HepG2 (cell line): Measurements from ENCODE around the gene SIVA1. TPM values are rescaled to one million over a fixed set of nuclear protein-coding genes. Genes with fewer than 3 reads are reported as not detected.
A peak's percentile ranks its signal among the peaks of the same experiment; 100 is the strongest.

Experiments
- ATAC-seq: fragments of 200-7000 bp; cut with Tn5 transposase; 3 replicates; pipeline ENCODE4 v1.9.1; 2020; ENCODE audit warnings: mild to moderate bottlenecking, moderate library complexity
- BruUV-seq: library from RNA; stranded (reverse); fragments of 400-500 nt; replicated peaks from 2 replicates; lab custom pipeline; 2021; lab: Mats Ljungman, UMichigan
- CTCF ChIA-PET: fragments of 300-600 bp; formaldehyde crosslinking; extraction: SDS; loops from one replicate; lab custom pipeline; 2021; ENCODE audit warnings: low total read pairs, inconsistent platforms, low intra/inter-chr PET ratio; lab: Yijun Ruan, JAX
- POLR2A ChIA-PET: fragments of 350-600 bp; sonication (Branson Sonifier 250); formaldehyde crosslinking; loops from one replicate; lab custom pipeline; 2020; ENCODE audit warnings: antibody characterized with exemption, inconsistent platforms; lab: Yijun Ruan, JAX
- DNase-seq: peaks from one replicate; pipeline ENCODE4 v3.0.0-alpha.2; 2015; ENCODE audit warnings: low spot score
- FAIRE-seq: peaks from 3 replicates; lab custom pipeline; 2011; peaks lifted over from hg19 to GRCh38; lab: Jason Lieb, UNC
- H2AFZ ChIP-seq: one replicate; pipeline ENCODE4 v1.6.1; 2011; ENCODE audit warnings: low read length, inconsistent platforms
- H3K27ac ChIP-seq: fragments of 300-600 bp; 3 replicates; pipeline ENCODE4 v1.8.0; 2011; ENCODE audit warnings: mixed run types, mild to moderate bottlenecking, mixed read lengths, low read length, inconsistent platforms; ENCODE audit not compliant: insufficient read depth; ENCODE audit errors: extremely low read length
- H3K27me3 ChIP-seq, 2 experiments: fragments of 200-600 bp in 1 of 2; 2 replicates in 1 of 2; 3 replicates in 1 of 2; pipeline versions ENCODE4 v1.6.0 to v1.8.0; 2011; ENCODE audit warnings: low read length in 2 of 2, mild to moderate bottlenecking in 2 of 2, moderate library complexity in 2 of 2, inconsistent platforms in 1 of 2; ENCODE audit not compliant: insufficient read depth in 2 of 2, control insufficient read depth in 1 of 2
- H3K36me3 ChIP-seq, 2 experiments: fragments of 200-600 bp in 1 of 2; replicated peaks in 1 of 2; 2 replicates in 1 of 2; 3 replicates in 1 of 2; pipeline versions ENCODE4 v1.5.1 to v1.8.0; 2011; ENCODE audit warnings: low read length in 2 of 2, inconsistent platforms in 1 of 2; ENCODE audit not compliant: insufficient read depth in 2 of 2, control insufficient read depth in 1 of 2
- H3K4me1 ChIP-seq: 2 replicates; pipeline ENCODE4 v1.5.1; 2012; ENCODE audit warnings: low read length, inconsistent platforms; ENCODE audit not compliant: insufficient read depth
- H3K4me2 ChIP-seq: 2 replicates; pipeline ENCODE4 v1.6.0; 2011; ENCODE audit warnings: low read depth, low read length, inconsistent platforms
- H3K4me3 ChIP-seq, 3 experiments: fragments of 200-600 bp in 1 of 3; sonication (generic), shearing (Covaris generic) in 1 of 3; replicated peaks in 1 of 3; 2 replicates each; pipeline ENCODE4 v1.5.1; 2011 to 2016; ENCODE audit warnings: low read length in 3 of 3, inconsistent platforms in 2 of 3, low read depth in 2 of 3, mild to moderate bottlenecking in 2 of 3, control low read depth in 1 of 3, mixed read lengths in 1 of 3; ENCODE audit not compliant: insufficient read depth in 1 of 3
- H3K79me2 ChIP-seq: one replicate; pipeline ENCODE4 v1.6.1; 2011; ENCODE audit warnings: low read length, inconsistent platforms; ENCODE audit not compliant: insufficient read depth
- H3K9ac ChIP-seq: 2 replicates; pipeline ENCODE4 v1.6.0; 2011; ENCODE audit warnings: mild to moderate bottlenecking, low read depth, low read length, inconsistent platforms; ENCODE audit not compliant: insufficient read depth
- H3K9me3 ChIP-seq: 2 replicates; pipeline ENCODE4 v1.5.1; 2012; ENCODE audit warnings: mild to moderate bottlenecking, low read length
- H4K20me1 ChIP-seq: 2 replicates; pipeline ENCODE4 v1.6.0; 2011; ENCODE audit warnings: inconsistent platforms, mild to moderate bottlenecking, low read length, moderate library complexity; ENCODE audit not compliant: insufficient read depth
- AGO2 ChIP-seq: fragments of 200-400 bp; formaldehyde crosslinking; optimal IDR thresholded peaks from 2 replicates; pipeline ENCODE3; 2017; ENCODE audit warnings: mild to moderate bottlenecking, low read depth, low read length, moderate library complexity
- ATAD3A ChIP-seq: sonication (generic); formaldehyde crosslinking; IDR thresholded peaks from 2 replicates; pipeline ENCODE4 v1.4.0; 2020; ENCODE audit warnings: missing genetic modification reagents
- GABPB1 ChIP-seq: IDR thresholded peaks from 2 replicates; pipeline ENCODE4 v1.6.1; 2016; ENCODE audit warnings: mild to moderate bottlenecking, missing genetic modification reagents, moderate library complexity, missing compliant biosample characterization
- NCOA5 ChIP-seq: sonication (generic); formaldehyde crosslinking; IDR thresholded peaks from 2 replicates; pipeline ENCODE4 v1.4.0; 2020; ENCODE audit warnings: missing genetic modification reagents
- NONO ChIP-seq, 2 experiments: fragments of 450-650 bp in 1 of 2; sonication (generic) in 1 of 2; formaldehyde crosslinking in 1 of 2; IDR thresholded peaks in 1 of 2; conservative IDR thresholded peaks in 1 of 2; 2 replicates each; pipeline versions ENCODE4 v1.6.1 to v1.8.0; 2017 to 2022; ENCODE audit warnings: mild to moderate bottlenecking in 1 of 2, missing genetic modification reagents in 1 of 2, moderate library complexity in 1 of 2
- SOX6 ChIP-seq, 2 experiments: fragments of 450-650 bp in 1 of 2; sonication (generic) in 1 of 2; formaldehyde crosslinking in 1 of 2; IDR thresholded peaks; 2 replicates each; pipeline versions ENCODE4 v1.4.0 to v1.6.1; 2017 to 2020; ENCODE audit warnings: antibody characterized with exemption in 1 of 2, mild to moderate bottlenecking in 1 of 2, missing genetic modification reagents in 1 of 2
- SPEN ChIP-seq: sonication (generic); formaldehyde crosslinking; IDR thresholded peaks from 2 replicates; pipeline ENCODE4 v1.5.1; 2020; ENCODE audit warnings: low read depth, mild to moderate bottlenecking, missing genetic modification reagents
- ZC3H13 ChIP-seq: sonication (generic); formaldehyde crosslinking; IDR thresholded peaks from 2 replicates; pipeline ENCODE4 v1.8.1; 2023; ENCODE audit warnings: mild to moderate bottlenecking, missing genetic modification reagents, moderate library complexity
- ZNF629 ChIP-seq: sonication (generic); formaldehyde crosslinking; conservative IDR thresholded peaks from 2 replicates; pipeline ENCODE4 v1.5.0; 2020; ENCODE audit warnings: missing genetic modification reagents
- WGBS: methylation state at CpG from one replicate; pipeline ENCODE4 v1.1.6; 2017; ENCODE audit warnings: low lambda C conversion rate; 5-methylcytosine and 5-hydroxymethylcytosine counted together
- in situ Hi-C: cut with HindIII; loops from 2 replicates; pipeline ENCODE4 v1.10.0; 2017; ENCODE audit warnings: low pct_unique_long_range_greater_than_20kb; ENCODE audit not compliant: extremely low pct_ligation_motif_present
- intact Hi-C: fragments of 100-400 bp; cut with micrococcal nuclease; formaldehyde crosslinking; loops from one replicate; pipeline ENCODE4 v1.10.0; 2022; ENCODE audit not compliant: unreplicated experiment
- polyA plus RNA-seq, 8 experiments: library from polyadenylated mRNA; depleted of rRNA in 3 of 8; stranded (reverse) in 7 of 8; unstranded in 1 of 8; fragments of >200 nt; fragmentation: Illumina TruSeq in 4 of 8; extraction: Trizol in 4 of 8; gene quantifications; 2 replicates each; pipeline versions ENCODE4 v1.2.1 to v1.2.3, GENCODE V29; 2011 to 2016; ENCODE audit warnings: low read depth in 4 of 8, missing spikeins in 1 of 8, mixed read lengths in 1 of 8; ENCODE audit not compliant: insufficient read depth in 1 of 8
- total RNA-seq, 5 experiments: library from RNA; depleted of rRNA; stranded (reverse); fragments of >200 nt; fragmentation: Illumina TruSeq; extraction: Trizol; gene quantifications; 2 replicates each; pipeline ENCODE4 v1.2.3, GENCODE V29; 2016; ENCODE audit warnings: low read depth in 1 of 5
- TF ChIP-seq, protein P1 (sequence below): sonication (generic); formaldehyde crosslinking; IDR thresholded peaks from 2 replicates; pipeline ENCODE4 v1.4.0; 2020; ENCODE audit warnings: mild to moderate bottlenecking, missing genetic modification reagents
- TF ChIP-seq, protein P2 (sequence below): sonication (generic); formaldehyde crosslinking; IDR thresholded peaks from one replicate; pipeline ENCODE4 v1.5.1; 2020; ENCODE audit warnings: mild to moderate bottlenecking, missing genetic modification reagents; ENCODE audit errors: not compliant biosample characterization
- TF ChIP-seq, protein P3 (sequence below), 2 experiments: fragments of 450-650 bp in 1 of 2; sonication (generic) in 1 of 2; formaldehyde crosslinking; IDR thresholded peaks; 2 replicates each; pipeline versions ENCODE4 v1.5.0 to v1.8.0; 2020 to 2022; ENCODE audit warnings: mild to moderate bottlenecking in 1 of 2, missing genetic modification reagents in 1 of 2

Gene SIVA1
- total and polyA plus RNA-seq, 2 of the 13 experiments (the other 11 are each of a cell fraction or from before 2014, with no cell fraction given), result 123 to 186 TPM

DNA sequence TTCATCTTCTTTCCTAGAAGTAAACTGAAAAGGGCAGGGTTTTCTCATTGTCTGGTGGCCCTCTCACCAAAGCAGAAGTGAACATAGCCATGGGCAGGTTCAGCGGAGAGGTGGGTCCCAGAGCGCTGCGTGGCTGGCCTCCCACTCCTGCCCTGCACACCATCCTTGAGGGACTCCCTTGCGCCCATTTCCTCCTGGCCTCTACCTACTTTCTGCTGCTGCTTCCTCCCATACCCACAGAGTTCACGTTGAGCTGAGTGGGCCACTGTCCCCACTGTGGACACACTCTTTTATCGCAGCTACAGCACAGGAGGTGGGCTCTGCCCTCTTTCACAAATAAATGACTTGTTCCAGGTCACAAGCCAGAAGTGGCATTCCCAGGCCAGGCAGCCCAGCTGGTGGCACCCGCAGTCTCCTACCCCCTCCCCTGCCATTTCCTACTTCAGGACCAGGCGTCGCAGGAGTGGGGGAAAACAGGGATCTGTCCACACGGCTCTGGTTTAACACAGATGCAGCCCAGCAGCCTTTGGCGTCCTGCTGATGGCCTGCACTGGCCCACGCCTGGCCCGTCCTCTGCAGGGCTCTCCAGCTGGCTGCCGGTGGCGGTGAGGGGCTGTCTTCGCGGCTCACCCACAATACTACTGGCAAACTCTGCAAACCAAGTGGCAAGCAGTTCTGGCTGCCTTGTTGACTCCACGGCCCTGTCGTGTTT is 4.9 kb downstream of the SIVA1 start:
- no TSS peak for BruUV-seq
- DNase-seq (no peak), ATAC-seq (no peak), FAIRE-seq (no peak)
- Histone ChIP-seq H3K79me2 (peaks cover 67% of the 10 kb centered on the region), H3K9me3 (no peaks in the 10 kb centered on the region), H3K4me2 (no peak overlapping the region), H4K20me1 (peaks cover 60% of the 10 kb centered on the region), H2AFZ (no peak overlapping the region), H3K4me1 (peaks cover 54% of the 10 kb centered on the region), H3K27ac (no peak overlapping the region), H3K27me3 (no peaks in the 10 kb centered on the region), H3K9ac (no peak overlapping the region), H3K36me3 (peaks cover 15 to 60% of the 10 kb centered on the region in 2 experiments), H3K4me3 (no peak overlapping the region)
- ChIA-PET POLR2A (interaction anchor here (1.3 to 2.2 kb wide), 2 partner anchors 9 to 11 kb away, joined by 4 to 13 read pairs; no protein-coding TSS in a partner anchor), CTCF (no interaction called here)
- intact Hi-C loops, result no loop called here
- 98% methylated on average over 14 of the region's 19 CpGs for WGBS
- in situ Hi-C loops, result no loop called here
- TF ChIP-seq, protein P1, sequence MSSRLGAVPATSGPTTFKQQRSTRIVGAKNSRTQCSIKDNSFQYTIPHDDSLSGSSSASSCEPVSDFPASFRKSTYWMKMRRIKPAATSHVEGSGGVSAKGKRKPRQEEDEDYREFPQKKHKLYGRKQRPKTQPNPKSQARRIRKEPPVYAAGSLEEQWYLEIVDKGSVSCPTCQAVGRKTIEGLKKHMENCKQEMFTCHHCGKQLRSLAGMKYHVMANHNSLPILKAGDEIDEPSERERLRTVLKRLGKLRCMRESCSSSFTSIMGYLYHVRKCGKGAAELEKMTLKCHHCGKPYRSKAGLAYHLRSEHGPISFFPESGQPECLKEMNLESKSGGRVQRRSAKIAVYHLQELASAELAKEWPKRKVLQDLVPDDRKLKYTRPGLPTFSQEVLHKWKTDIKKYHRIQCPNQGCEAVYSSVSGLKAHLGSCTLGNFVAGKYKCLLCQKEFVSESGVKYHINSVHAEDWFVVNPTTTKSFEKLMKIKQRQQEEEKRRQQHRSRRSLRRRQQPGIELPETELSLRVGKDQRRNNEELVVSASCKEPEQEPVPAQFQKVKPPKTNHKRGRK (CRISPR knock-in tag), result no peak
- TF ChIP-seq NONO (IDR thresholded peaks at IDR 0.05) (no peak), NONO (CRISPR knock-in tag; conservative IDR thresholded peaks at IDR 0.05) (peak; percentile 27; the same call in 1 of the 2 replicates), ATAD3A (no peak), NCOA5 (CRISPR knock-in tag) (no peak), ZC3H13 (CRISPR knock-in tag) (peak; percentile 90), AGO2 (peak; percentile 95), SPEN (CRISPR knock-in tag) (0 out of 2 replicates have a peak, but pooled peaks have one; percentile 27), GABPB1 (CRISPR knock-in tag) (0 out of 2 replicates have a peak, but pooled peaks have one; percentile 18), SOX6 (IDR thresholded peaks at IDR 0.05) (no peak), SOX6 (CRISPR knock-in tag; IDR thresholded peaks at IDR 0.05) (no peak), ZNF629 (CRISPR knock-in tag) (peak; percentile 57)
- TF ChIP-seq, protein P2, sequence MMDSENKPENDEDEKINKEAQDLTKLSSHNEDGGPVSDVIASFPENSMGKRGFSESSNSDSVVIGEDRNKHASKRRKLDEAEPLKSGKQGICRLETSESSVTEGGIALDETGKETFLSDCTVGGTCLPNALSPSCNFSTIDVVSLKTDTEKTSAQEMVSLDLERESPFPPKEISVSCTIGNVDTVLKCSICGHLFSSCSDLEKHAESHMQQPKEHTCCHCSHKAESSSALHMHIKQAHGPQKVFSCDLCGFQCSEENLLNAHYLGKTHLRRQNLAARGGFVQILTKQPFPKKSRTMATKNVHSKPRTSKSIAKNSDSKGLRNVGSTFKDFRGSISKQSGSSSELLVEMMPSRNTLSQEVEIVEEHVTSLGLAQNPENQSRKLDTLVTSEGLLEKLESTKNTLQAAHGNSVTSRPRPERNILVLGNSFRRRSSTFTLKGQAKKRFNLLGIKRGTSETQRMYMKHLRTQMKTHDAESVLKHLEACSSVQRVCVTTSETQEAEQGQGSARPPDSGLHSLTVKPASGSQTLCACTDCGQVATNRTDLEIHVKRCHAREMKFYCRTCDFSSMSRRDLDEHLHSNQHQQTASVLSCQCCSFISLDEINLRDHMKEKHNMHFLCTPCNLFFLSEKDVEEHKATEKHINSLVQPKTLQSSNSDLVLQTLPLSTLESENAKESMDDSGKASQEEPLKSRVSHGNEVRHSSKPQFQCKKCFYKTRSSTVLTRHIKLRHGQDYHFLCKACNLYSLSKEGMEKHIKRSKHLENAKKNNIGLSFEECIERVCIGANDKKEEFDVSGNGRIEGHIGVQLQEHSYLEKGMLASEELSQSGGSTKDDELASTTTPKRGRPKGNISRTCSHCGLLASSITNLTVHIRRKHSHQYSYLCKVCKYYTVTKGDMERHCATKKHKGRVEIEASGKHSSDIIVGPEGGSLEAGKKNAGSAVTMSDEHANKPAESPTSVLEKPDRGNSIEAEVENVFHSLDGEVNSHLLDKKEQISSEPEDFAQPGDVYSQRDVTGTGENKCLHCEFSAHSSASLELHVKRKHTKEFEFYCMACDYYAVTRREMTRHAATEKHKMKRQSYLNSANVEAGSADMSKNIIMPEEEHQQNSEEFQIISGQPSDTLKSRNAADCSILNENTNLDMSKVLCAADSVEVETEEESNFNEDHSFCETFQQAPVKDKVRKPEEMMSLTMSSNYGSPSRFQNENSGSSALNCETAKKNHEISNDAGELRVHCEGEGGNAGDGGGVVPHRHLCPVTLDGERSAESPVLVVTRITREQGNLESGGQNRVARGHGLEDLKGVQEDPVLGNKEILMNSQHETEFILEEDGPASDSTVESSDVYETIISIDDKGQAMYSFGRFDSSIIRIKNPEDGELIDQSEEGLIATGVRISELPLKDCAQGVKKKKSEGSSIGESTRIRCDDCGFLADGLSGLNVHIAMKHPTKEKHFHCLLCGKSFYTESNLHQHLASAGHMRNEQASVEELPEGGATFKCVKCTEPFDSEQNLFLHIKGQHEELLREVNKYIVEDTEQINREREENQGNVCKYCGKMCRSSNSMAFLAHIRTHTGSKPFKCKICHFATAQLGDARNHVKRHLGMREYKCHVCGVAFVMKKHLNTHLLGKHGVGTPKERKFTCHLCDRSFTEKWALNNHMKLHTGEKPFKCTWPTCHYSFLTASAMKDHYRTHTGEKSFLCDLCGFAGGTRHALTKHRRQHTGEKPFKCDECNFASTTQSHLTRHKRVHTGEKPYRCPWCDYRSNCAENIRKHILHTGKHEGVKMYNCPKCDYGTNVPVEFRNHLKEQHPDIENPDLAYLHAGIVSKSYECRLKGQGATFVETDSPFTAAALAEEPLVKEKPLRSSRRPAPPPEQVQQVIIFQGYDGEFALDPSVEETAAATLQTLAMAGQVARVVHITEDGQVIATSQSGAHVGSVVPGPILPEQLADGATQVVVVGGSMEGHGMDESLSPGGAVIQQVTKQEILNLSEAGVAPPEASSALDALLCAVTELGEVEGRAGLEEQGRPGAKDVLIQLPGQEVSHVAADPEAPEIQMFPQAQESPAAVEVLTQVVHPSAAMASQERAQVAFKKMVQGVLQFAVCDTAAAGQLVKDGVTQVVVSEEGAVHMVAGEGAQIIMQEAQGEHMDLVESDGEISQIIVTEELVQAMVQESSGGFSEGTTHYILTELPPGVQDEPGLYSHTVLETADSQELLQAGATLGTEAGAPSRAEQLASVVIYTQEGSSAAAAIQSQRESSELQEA (CRISPR knock-in tag), result no peak
- TF ChIP-seq, protein P3, sequence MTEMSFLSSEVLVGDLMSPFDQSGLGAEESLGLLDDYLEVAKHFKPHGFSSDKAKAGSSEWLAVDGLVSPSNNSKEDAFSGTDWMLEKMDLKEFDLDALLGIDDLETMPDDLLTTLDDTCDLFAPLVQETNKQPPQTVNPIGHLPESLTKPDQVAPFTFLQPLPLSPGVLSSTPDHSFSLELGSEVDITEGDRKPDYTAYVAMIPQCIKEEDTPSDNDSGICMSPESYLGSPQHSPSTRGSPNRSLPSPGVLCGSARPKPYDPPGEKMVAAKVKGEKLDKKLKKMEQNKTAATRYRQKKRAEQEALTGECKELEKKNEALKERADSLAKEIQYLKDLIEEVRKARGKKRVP (CRISPR knock-in tag; IDR thresholded peaks at IDR 0.05), result no peak
